T-helper 1 cell (primary cell): Measurements from ENCODE around the gene FAM131A.

Source experiments
- DNase-seq, 5 donors: peaks; one replicate each; pipeline ENCODE4 v3.0.0-alpha.2; 2012 to 2020

The FAM131A gene

DNA sequence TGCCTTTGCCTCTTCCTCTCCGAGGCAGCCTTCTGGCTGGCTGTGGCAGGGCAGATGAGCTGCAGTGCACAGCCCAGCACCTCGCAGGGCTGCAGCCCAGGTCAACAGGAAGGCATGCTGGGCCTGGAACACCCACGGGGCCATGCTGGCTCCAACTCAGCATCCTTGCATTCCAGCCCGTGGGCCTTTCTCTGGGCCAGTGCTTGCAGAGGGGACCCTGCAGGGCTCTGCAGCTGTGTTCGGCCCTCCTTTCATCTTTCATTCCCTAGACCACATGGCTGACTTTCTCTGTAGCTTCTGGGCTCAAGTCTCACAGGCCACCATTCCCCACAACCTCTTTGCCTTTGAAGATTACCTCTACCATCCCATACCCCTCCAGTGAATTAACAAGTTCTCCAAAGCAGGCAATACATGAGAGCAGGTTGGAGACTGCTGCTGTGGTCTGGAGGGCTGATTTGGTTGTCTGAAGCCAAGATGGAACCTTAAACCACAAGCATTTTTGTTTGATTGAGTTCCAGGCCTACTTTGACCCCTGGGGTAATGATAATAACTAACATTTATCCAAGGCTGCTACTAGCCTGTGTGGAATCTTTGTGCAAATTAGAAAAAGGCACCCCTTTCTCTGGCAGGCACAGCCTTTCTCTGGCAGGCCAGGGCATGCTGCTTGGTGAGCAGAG, 5.9 kb downstream of the FAM131A start:
- DNase-seq, result no peak

DNA sequence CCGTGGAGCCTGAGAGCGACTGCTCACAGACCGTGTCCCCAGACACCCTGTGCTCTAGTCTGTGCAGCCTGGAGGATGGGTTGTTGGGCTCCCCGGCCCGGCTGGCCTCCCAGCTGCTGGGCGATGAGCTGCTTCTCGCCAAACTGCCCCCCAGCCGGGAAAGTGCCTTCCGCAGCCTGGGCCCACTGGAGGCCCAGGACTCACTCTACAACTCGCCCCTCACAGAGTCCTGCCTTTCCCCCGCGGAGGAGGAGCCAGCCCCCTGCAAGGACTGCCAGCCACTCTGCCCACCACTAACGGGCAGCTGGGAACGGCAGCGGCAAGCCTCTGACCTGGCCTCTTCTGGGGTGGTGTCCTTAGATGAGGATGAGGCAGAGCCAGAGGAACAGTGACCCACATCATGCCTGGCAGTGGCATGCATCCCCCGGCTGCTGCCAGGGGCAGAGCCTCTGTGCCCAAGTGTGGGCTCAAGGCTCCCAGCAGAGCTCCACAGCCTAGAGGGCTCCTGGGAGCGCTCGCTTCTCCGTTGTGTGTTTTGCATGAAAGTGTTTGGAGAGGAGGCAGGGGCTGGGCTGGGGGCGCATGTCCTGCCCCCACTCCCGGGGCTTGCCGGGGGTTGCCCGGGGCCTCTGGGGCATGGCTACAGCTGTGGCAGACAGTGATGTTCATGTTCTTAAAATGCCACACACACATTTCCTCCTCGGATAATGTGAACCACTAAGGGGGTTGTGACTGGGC, 7.3 kb downstream of the FAM131A start:
- no peak for DNase-seq

GRCh38 chr3:184345317-184346144, 8.1 kb downstream of the FAM131A start:
- DNase-seq, result no peak

GRCh38 chr3:184346480-184347190, 9.2 kb downstream of the FAM131A start:
- no peak for DNase-seq

GRCh38 chr3:184347321-184348056, 10.1 kb downstream of the FAM131A start:
- DNase-seq, result no peak

DNA sequence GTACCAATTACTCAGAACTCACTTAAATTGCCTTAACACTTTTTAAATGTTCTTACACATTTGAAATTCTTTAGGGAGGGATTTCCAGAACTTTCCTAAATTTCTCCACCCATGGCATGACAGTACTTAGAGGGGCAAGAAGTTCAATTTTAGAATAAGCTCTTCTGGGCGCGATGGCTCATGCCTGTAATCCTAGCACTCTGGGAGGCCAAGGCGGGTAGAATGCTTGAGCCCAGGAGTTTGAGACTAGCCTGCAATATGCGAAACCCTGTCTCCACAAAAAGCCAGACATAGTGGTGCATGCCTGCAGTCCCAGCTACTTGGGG, 10.6 kb downstream of the FAM131A start:
- DNase-seq, result no peak

DNA sequence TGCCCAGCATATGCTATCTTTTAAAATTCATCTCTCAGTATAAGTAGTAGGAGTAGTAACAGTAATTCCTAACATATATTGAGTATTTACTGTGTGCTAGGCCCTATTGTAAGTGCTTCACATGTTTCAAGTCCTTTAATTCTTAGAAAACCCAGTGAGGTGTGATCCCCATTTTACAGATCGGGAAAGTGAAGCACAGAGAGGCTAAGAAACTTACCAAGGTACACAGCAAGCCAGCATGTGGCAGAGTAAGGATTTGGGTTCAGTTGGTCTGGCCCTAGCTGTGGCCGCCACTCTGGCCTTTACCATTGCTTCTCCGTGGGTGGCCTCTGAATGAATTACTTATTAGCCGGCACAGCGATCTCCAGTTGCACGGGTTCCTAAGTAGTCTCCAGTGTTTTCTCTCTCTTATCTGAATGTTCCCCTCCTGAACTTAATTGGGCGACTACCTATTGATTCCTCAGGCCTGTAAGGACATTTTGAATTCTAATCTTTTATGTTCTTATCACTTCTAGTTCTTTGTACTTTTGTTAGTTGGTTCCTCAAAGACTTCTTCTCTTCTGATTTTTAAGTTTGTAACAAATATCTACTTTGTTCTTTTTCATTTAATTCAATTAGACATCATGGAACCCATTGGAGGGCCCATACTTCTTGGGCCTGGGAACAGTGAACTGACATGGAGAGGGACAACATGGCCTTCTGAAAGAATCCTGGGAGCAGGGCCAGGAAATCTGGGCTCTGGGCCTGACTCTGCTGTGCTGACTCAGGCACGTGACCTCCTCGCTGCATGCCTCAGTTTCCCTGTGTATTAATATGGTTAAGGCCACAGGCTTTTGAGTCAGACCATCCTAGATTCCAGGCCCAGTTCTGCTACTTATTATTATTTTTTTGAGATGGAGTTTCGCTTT, 12.4 kb downstream of the FAM131A start:
- DNase-seq, result no peak

DNA sequence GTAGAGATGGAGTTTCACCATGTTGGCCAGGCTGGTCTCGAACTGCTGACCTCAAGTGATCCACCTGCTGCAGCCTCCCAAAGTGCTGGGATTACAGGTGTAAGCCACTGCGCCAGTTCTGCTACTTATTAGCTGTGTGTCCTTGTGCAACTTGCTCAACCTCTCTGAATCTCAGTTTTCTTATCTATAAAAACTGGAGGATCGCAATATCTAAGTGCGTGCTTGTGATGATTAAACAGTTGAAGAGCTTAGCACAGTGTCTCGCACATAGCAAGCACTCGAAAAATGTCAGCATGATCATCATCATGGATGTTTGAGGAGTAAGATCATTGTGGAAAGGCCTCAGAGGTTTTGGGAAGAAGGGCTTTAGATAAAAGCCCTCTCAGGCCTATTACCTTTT, 13.2 kb downstream of the FAM131A start:
- no peak for DNase-seq

DNA sequence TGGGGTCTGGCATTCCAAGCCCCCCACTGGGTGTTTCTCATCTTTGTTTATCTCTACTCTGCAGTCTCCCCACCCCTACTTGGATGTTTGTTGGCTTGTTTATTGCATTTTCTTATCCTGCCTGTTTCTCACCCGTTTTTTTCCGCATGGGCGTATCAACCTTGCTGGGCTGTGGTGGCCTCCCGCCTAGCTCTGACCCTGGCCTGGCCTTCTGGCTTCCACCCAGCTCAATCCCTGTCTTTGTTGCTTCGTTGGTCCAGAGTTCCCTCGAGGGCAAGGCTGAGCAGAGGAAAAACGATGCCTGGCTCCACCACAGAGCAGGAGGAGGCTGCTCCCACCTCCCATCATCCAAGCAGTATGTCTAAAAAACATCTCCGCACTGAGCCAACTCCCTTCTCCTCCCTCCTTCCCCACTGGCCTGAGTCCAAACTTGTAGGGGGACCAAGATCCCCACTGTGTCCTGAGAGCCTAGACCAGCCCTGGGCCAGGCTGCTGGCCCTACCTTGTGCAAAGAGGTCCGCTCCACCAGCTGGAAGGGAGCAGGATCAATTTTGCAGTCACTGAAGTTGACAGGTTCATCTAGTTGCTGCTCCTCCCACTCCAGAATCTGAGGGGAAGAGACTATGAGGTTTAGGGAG, 14.2 kb downstream of the FAM131A start:
- DNase-seq, result no peak

- no peak for DNase-seq
Measured at GRCh38 chr3:184352149-184352785, 14.9 kb downstream of the FAM131A start.

DNA sequence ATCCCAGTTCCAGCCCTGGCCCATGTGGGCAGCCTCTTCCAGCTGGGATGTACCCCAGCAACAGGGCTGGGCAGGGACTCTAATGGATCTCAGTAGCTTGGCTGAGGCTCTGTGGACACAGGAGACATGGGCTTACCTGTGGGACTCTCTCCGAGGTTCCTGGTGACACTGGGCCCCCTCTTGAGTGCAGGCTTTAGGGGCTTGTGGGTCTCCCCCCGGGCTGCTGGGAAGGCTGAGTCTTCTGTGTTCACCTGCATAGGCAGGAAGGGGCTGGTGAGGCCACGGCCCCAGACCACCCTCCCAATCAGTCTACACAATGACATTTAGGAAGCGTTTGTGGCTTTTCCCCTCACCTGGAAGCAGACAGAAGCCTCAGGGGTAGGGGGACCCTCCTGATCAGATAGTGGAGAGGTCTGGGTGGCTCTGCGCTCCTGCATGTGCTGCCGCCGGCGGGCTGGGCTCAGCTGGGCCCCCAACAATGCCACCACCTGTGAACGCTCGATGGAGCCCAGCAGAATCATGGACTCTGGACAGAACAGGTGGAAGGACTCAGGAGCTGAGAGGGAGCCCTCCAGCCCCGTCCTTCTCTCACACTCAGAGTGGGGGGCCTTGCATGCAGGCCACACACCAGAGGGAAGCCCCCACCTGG, 15.6 kb downstream of the FAM131A start:
- no peak for DNase-seq

DNA sequence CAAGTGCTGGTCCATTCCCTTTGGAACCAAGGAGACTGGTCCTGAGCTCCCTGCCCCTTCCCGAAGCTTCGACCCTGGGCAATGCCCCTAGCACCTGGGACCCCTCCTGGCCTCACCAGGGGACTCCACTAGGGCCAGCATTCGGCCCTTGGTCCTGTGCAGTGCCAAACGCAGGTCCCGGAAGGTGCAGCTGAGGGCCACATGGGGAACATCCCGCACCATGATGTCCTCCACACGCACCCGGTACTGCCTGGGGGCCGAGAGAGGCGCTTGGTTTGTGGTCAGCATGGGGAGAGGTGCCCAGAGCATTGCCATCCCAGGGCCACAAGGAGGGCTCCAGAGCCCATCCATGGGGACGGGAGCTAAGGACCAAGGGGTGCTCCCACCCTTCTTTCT, 16.1 kb downstream of the FAM131A start:
- no peak for DNase-seq

DNA sequence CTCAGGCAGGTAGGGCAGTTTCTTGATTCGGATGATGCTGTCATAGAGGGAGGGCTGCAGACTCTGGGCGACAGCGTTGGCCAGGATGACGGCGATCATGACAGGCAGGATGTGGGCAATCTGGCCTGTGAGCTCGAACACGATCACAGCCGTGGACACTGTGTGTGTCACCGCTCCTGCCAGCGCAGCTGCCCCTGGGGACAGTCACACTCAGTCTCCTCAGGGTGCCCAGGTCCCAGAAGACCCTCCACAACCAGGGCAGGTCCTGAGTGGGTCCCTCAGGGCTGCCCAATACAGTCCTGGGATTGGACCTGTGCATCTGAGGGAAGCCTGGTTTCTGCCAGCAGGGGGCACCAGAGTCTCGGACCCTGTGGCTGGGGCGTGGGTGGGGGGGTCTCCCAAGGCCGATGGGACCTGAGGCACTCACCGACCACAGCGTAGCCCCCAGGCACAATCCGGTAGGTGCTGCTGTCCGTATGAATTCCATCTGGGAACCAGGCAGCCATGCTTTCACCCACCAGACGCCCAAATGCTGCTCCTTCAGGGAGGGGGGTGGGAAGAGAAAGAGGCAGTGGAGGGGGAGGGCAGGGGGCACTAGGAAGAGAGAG, 16.8 kb downstream of the FAM131A start:
- DNase-seq, result peak in 4 of 5 donors; percentile 30 to 62 (median 44)

DNA sequence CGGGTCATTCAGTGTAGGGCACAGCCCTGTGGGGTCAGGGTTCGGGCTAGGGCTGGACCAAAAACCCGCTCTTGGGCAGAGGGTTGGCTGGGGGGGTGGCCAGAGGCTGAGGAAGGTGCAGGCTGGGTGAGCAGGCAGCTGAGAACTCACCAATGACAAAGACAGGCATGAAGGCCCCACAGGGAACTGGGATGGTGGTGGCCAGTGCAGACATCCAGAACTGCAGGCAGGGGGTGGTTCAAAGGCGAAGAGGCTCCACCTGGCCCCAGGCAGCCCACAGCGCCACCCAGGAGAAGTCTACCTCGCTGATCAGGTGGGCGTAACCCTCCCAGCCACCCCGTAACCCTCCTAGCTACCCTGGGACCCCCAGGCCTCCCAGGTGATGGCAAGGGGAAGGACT, 17.4 kb downstream of the FAM131A start:
- no peak for DNase-seq

- no peak for DNase-seq
Measured at GRCh38 chr3:184355261-184356040, 18.1 kb downstream of the FAM131A start.

DNA sequence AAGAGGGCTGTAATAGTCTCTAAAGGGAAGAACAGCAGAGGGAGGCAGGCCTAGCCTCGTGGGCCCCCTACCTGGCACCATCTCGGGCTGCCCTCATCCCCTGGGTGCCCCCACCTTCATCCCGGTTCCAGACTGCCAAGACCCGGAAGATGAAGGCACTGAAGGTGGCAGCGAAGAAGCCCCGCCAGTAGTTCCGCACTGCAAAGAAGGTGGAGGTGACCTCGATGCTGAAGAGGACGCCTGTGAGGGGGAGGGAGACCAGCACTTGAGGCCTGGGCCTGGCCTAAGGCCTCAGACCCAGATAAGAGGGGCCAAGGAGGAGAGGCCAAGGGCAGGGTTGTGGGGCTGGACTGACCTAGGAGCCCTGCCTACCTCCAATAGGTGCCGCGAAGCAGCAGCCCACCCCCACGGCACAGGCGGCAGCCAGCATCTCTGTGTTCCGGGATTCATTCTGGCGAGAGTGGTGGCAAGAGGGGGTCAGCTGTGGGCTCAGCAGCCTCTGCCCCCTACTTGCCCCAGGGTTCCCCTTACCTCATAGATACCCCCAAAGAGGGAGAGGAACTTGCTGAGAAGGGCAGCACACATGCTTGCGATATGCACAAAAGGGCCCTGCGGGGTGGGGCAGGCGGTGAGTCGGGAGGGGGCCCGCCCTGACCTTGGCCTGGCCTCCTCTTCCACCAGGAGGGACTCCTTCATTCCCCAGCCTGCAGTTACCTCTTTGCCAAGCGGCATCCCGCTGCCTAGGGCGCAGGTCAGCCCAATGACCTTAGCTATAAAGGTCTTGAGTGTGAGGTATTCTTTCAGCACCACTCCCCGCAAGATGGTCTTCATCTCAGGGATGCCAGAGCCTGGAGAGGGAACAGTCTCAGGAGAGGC, 20.1 kb downstream of the FAM131A start:
- no peak for DNase-seq

GRCh38 chr3:184358124-184358767, 20.8 kb downstream of the FAM131A start:
- DNase-seq, result no peak
